Heart left ventricle (tissue), 16 donors: ENCODE measurements around the gene FAM167B. TPM values are rescaled to one million over a fixed set of nuclear protein-coding genes. Genes with fewer than 3 reads are reported as not detected.

Experiments
- ATAC-seq, 4 donors: fragments of 200-7000 bp; cut with Tn5 transposase; one replicate each; pipeline ENCODE4 v1.9.1; 2020 to 2022; ENCODE audit warnings: moderate library complexity in 4 of 4, mild to moderate bottlenecking in 3 of 4, moderate number of reproducible peaks in 1 of 4
- DNase-seq, 5 donors: peaks; one replicate each; pipeline ENCODE4 v3.0.0-alpha.2; 2020
- H3K27ac ChIP-seq, 12 donors: fragments of 200-600 bp; sonication (generic) in 4 of 12; one replicate each; pipeline versions ENCODE4 v1.5.0 to v1.8.0; 2016 to 2022; ENCODE audit warnings: mild to moderate bottlenecking in 2 of 12
- H3K27me3 ChIP-seq, 9 donors: fragments of 200-600 bp; sonication (generic) in 2 of 9; one replicate each; pipeline versions ENCODE4 v1.5.1 to v1.8.0; 2016 to 2022; ENCODE audit warnings: mild to moderate bottlenecking in 3 of 9
- H3K36me3 ChIP-seq, 9 donors: fragments of 200-600 bp; sonication (generic) in 2 of 9; one replicate each; pipeline versions ENCODE4 v1.5.0 to v1.8.0; 2018 to 2022; ENCODE audit warnings: mild to moderate bottlenecking in 2 of 9
- H3K4me1 ChIP-seq, 12 donors: fragments of 200-600 bp; sonication (generic) in 4 of 12; one replicate each; pipeline versions ENCODE4 v1.5.0 to v1.8.0; 2016 to 2022; ENCODE audit warnings: mild to moderate bottlenecking in 3 of 12
- H3K4me3 ChIP-seq, 12 donors: fragments of 200-600 bp; sonication (generic) in 4 of 12; one replicate each; pipeline versions ENCODE4 v1.5.0 to v1.8.0; 2017 to 2022; ENCODE audit warnings: mild to moderate bottlenecking in 9 of 12, moderate library complexity in 4 of 12
- H3K9me3 ChIP-seq, 12 donors: fragments of 200-600 bp; sonication (generic) in 4 of 12; one replicate each; pipeline versions ENCODE4 v1.5.0 to v1.8.0; 2016 to 2022; ENCODE audit warnings: mild to moderate bottlenecking in 1 of 12
- CTCF ChIP-seq, 12 donors: fragments of 200-600 bp; sonication (generic) in 4 of 12; IDR thresholded peaks; one replicate each; pipeline versions ENCODE4 v1.5.0 to v1.8.0; 2018 to 2022; ENCODE audit warnings: antibody characterized with exemption in 12 of 12, mild to moderate bottlenecking in 5 of 12
- POLR2A ChIP-seq, 2 donors: fragments of 450-650 bp; IDR thresholded peaks; one replicate each; pipeline ENCODE4 v1.6.1; 2017; ENCODE audit warnings: antibody characterized with exemption in 2 of 2, mild to moderate bottlenecking in 2 of 2, moderate library complexity in 2 of 2
- WGBS, 4 donors: extraction: QIAGEN DNeasy Blood & Tissue Kit in 2 of 4; methylation state at CpG; one replicate each; pipeline versions ENCODE4 v1.1.5 to v1.1.7; 2013 to 2018; 5-methylcytosine and 5-hydroxymethylcytosine counted together
- intact Hi-C, 10 donors: fragments of 100-400 bp; cut with DNase I; formaldehyde crosslinking; loops; one replicate each; pipeline versions ENCODE4 v1.11.1 to v1.14.2; 2022
- polyA plus RNA-seq, 2 donors: library from polyadenylated mRNA; stranded (reverse); fragments of 200-250 nt; gene quantifications; one replicate each; pipeline ENCODE4 v1.2.3, GENCODE V29; 2013
- total RNA-seq, 9 donors: library from RNA; depleted of rRNA in 2 of 9; stranded (reverse); fragments of >200 nt in 2 of 9; fragmentation: NEBNext Ultra II Directional in 3 of 9; extraction: Animal tissue kit (Norgen Biotek cat#: 25700) in 3 of 9; gene quantifications; one replicate each; pipeline versions ENCODE4 v1.1.0 to v1.2.4, GENCODE V29; 2016 to 2023
- donor health status: ischemic (EF 13 %, LVEDD 7.1; RV severe dilation, severe dysfunction).
- donor health status: healthy with polysubstance abuse.
- donor health status: DM: no; HTN: yes; CAD: no.
- donor health status: DM: no; HTN: no; CAD: no.
- donor health status: ischemic (EF 25% LVEDD 6.9; RV normal size, moderate dysfunction).
- donor health status: ischemic (EF 25% LVEDD 5.7; RV mildly dilated, moderate dysfunction).
- donor health status: healthy.
- donor health status: DM: yes; HTN: yes; CAD: no.
- donor health status: ischemic (EF 35%, LVEDD 5.7; RV mildly dilated, moderate dysfunction).
- donor health status: nonischemic (EF 11% LVEDD 7.7; RV severe dilation, severe dysfunction).
- donor health status: DM: yes; HTN: yes; CAD: no.
- donor health status: PGD.
- donor health status: ischemic (EF 29% LVEDD 5.4; RV normal size, mild dysfunction).
- donor health status: nonischemic (EF 23%, LVEDD 6.1; RV moderate dilation, normal function).

Gene FAM167B
- total and polyA plus RNA-seq, 11 donors = 2.0 to 14.1 (median 5.6) TPM

DNA sequence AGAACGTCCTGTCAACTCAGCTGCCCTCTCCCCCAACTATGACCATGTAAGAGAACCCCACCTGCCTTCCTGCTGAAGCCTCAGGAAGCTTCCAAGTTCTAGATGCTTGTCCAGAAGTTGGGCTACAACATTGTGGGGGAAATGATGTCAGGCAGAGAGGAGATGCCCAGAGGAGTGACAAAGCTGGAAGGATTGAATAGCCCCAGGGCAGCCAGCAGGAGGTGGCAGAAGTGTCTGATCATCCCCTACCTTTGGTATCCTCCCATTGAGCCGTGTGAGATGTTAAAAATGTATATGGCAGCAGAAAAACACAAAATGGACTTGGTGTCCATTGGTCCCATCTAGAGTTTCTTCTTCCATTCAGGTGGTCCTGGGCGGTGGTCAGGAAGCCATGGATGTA is 18.3 kb upstream of the FAM167B start:
- H3K27ac ChIP-seq = no peak overlapping the region
- H3K4me1 ChIP-seq = peaks cover 0 to 6% (median 4%) of the 10 kb centered on the region in 12 donors
- H3K27me3 ChIP-seq = no peaks in the 10 kb centered on the region
- TF ChIP-seq CTCF (IDR thresholded peaks at IDR 0.05) (no peak), POLR2A (IDR thresholded peaks at IDR 0.05) (no peak)
- WGBS, 4 donors = 80 to 86% (median 83%) methylated on average over 3 of the region's 3 CpGs
- H3K36me3 ChIP-seq = peaks cover 0 to 100% (median 94%) of the 10 kb centered on the region in 9 donors
- no peaks in the 10 kb centered on the region for H3K9me3 ChIP-seq
- H3K4me3 ChIP-seq = no peak overlapping the region
- DNase-seq = no peak
- intact Hi-C loops = loop anchor here in 3 of 10 donors (10.0 kb wide), 2 partner anchors 106 to 166 kb away; partner anchors contain the start of genes BSDC1 (in 2 of the 3) and MARCKSL1 (in 1 of the 3)
- ATAC-seq = no peak

- 68 to 87% (median 79%) methylated on average over 5 of the region's 5 CpGs for WGBS, 4 donors
- peaks cover 0 to 8% (median 0%) of the 10 kb centered on the region in 12 donors for H3K4me1 ChIP-seq
- H3K27me3 ChIP-seq = no peaks in the 10 kb centered on the region
- no peaks in the 10 kb centered on the region for H3K9me3 ChIP-seq
- H3K36me3 ChIP-seq = peaks cover 0 to 80% (median 67%) of the 10 kb centered on the region in 9 donors
- intact Hi-C loops = no loop called here
- TF ChIP-seq POLR2A (IDR thresholded peaks at IDR 0.05) (no peak), CTCF (IDR thresholded peaks at IDR 0.05) (no peak)
- ATAC-seq = no peak
- DNase-seq = no peak
- H3K4me3 ChIP-seq = no peak overlapping the region
- H3K27ac ChIP-seq = no peak overlapping the region
Measured at GRCh38 chr1:32231843-32232432, 15.1 kb upstream of the FAM167B start.

DNA sequence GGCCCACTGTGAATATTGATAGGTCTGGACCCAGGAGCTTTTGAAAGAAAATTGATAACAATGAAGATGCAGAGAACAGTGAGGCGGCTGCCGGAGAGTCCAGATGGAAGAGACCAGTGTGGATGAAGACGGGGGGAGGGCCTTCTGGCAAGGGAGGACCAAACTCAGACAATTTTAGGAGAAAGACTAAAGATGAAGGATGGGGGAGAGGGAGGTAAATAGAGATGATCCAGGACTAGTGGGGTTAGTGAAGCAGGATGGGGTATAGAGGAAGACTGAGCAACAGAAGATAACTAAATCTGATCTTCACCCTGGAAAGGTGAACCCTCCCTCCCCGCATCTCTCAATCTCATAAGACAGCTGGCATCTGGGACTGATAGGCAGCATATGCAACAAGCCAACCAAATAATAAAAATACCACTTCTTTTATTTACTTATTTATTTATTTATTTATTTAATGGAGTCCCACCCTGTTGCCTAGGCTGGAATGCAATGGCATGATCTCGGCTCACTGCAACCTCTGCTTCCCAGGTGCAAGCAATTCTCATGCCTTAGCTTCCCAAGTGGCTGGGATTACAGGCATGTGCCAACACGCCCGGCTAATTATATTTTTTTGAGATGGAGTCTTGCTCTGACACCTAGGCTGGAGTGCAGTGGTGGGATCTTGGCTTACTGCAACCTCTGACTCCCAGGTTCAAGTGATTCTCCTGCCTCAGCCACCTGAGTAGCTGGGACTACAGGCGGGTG is 14.3 kb upstream of the FAM167B start:
- peaks cover 0 to 8% (median 0%) of the 10 kb centered on the region in 12 donors for H3K4me1 ChIP-seq
- H3K36me3 ChIP-seq = peaks cover 0 to 72% (median 63%) of the 10 kb centered on the region in 9 donors
- no peak for ATAC-seq
- no peaks in the 10 kb centered on the region for H3K9me3 ChIP-seq
- H3K27ac ChIP-seq = no peak overlapping the region
- intact Hi-C loops = no loop called here
- no peak overlapping the region for H3K4me3 ChIP-seq
- no peak for TF ChIP-seq POLR2A (IDR thresholded peaks at IDR 0.05)
- TF ChIP-seq CTCF (IDR thresholded peaks at IDR 0.05) = no peak
- whole genome bisulfite sequencing, 4 donors = 87 to 92% (median 90%) methylated on average over 8 of the region's 8 CpGs
- H3K27me3 ChIP-seq = no peaks in the 10 kb centered on the region
- no peak for DNase-seq

- Histone ChIP-seq H3K9me3 (no peaks in the 10 kb centered on the region), H3K27ac (no peak overlapping the region), H3K4me3 (no peak overlapping the region), H3K27me3 (no peaks in the 10 kb centered on the region), H3K36me3 (peaks cover 0 to 52% (median 43%) of the 10 kb centered on the region in 9 donors), H3K4me1 (peaks cover 0 to 10% (median 2%) of the 10 kb centered on the region in 12 donors)
- WGBS, 4 donors = 85 to 91% (median 86%) methylated on average over 7 of the region's 7 CpGs
- no peak for ATAC-seq
- DNase-seq = no peak
- intact Hi-C loops = no loop called here
- no peak for TF ChIP-seq CTCF (IDR thresholded peaks at IDR 0.05)
- TF ChIP-seq POLR2A (IDR thresholded peaks at IDR 0.05) = no peak
Measured at GRCh38 chr1:32234792-32235191, 12.2 kb upstream of the FAM167B start.
